D721Med (cell line): ENCODE results near the gene FAM227A.

Experiments
- DNase-seq: peaks from one replicate; pipeline ENCODE4 v3.0.0; 2011; ENCODE audit warnings: low spot score; ENCODE audit not compliant: insufficient read length
- FAIRE-seq: peaks from 2 replicates; lab custom pipeline; 2011; peaks lifted over from hg19 to GRCh38; lab: Jason Lieb, UNC
- CTCF ChIP-seq: IDR thresholded peaks from 2 replicates; pipeline ENCODE4 v1.5.1; 2012; ENCODE audit warnings: mild to moderate bottlenecking, control low read depth; ENCODE audit not compliant: insufficient read depth; ENCODE audit errors: missing control alignments

The FAM227A gene

GRCh38 chr22:38531251-38531938 lies 124.8 kb downstream of the FAM227A start:
- FAIRE-seq, result no peak
- no peak for TF ChIP-seq CTCF
- no peak for DNase-seq
